SHP77 treated with DMSO at 0.1 percent for 48 hours (cell line): ENCODE data around the gene IQCN.
"Not testable (repeated sequence)": the region's sequence is repeated elsewhere in the genome, so short reads cannot be mapped to it uniquely, and the experiment has no call there.

Source experiments
- DNase-seq: peaks from one replicate; lab custom pipeline; 2025; lab: John Stamatoyannopoulos, UW

IQCN gene

GRCh38 chr19:18209912-18210311 lies 64.3 kb downstream of the IQCN start:
- not testable (repeated sequence) for DNase-seq

GRCh38 chr19:18208098-18208951 lies 65.9 kb downstream of the IQCN start:
- DNase-seq = no peak
